Stimulated activated CD8-positive, alpha-beta memory T cell treated with anti-CD3 and anti-CD28 coated beads, Interleukin-4, amount 100 ng/mL, for 4 hours (primary cell): ENCODE measurements around the gene C10orf67.
"Not testable (repeated sequence)": the region's sequence is repeated elsewhere in the genome, so short reads cannot be mapped to it uniquely, and the experiment has no call there.

Experiments
- DNase-seq, 2 donors: peaks; one replicate each; pipeline ENCODE4 v3.0.0-alpha.2; 2020; ENCODE audit warnings: low read depth in 2 of 2, low spot score in 1 of 2

The C10orf67 gene

GRCh38 chr10:23344241-23344841 is at the start of gene C10orf67:
C10orf67 (minus strand) TSS chr10:23344797; CDS start chr10:23344774, 23 bp downstream.
- no peak for DNase-seq

GRCh38 chr10:23391821-23392220 is 47.2 kb upstream of the C10orf67 start:
- DNase-seq: no peak

GRCh38 chr10:23390809-23391208 is 46.2 kb upstream of the C10orf67 start:
- DNase-seq: no peak

- not testable (repeated sequence) for DNase-seq
Measured at GRCh38 chr10:23390408-23390807, 45.8 kb upstream of the C10orf67 start.

- DNase-seq: not testable (repeated sequence)
Measured at GRCh38 chr10:23387516-23387915, 42.9 kb upstream of the C10orf67 start.

GRCh38 chr10:23386052-23386451 is 41.5 kb upstream of the C10orf67 start:
- no peak for DNase-seq

- no peak for DNase-seq
Measured at GRCh38 chr10:23384364-23384763, 39.8 kb upstream of the C10orf67 start.

- DNase-seq: no peak
Measured at GRCh38 chr10:23383637-23384036, 39.0 kb upstream of the C10orf67 start.

GRCh38 chr10:23381298-23382040 is 36.9 kb upstream of the C10orf67 start:
- DNase-seq: no peak

- DNase-seq: no peak
Measured at GRCh38 chr10:23379686-23380085, 35.1 kb upstream of the C10orf67 start.

GRCh38 chr10:23376229-23376655 is 31.6 kb upstream of the C10orf67 start:
- no peak for DNase-seq

- no peak for DNase-seq
Measured at GRCh38 chr10:23375366-23375765, 30.8 kb upstream of the C10orf67 start.

- no peak for DNase-seq
Measured at GRCh38 chr10:23373156-23373555, 28.6 kb upstream of the C10orf67 start.

GRCh38 chr10:23371073-23371472 is 26.5 kb upstream of the C10orf67 start:
- no peak for DNase-seq

GRCh38 chr10:23370106-23370505 is 25.5 kb upstream of the C10orf67 start:
- DNase-seq: no peak

- no peak for DNase-seq
Measured at GRCh38 chr10:23368816-23369640, 24.4 kb upstream of the C10orf67 start.

GRCh38 chr10:23367896-23368595 is 23.4 kb upstream of the C10orf67 start:
- DNase-seq: no peak

- DNase-seq: not testable (repeated sequence)
Measured at GRCh38 chr10:23365417-23366030, 20.9 kb upstream of the C10orf67 start.

- DNase-seq: no peak
Measured at GRCh38 chr10:23364378-23364777, 19.8 kb upstream of the C10orf67 start.

GRCh38 chr10:23363793-23364135 is 19.2 kb upstream of the C10orf67 start:
- DNase-seq: no peak
